ENCODE results near the gene C14orf132. TPM values are rescaled to one million over a fixed set of nuclear protein-coding genes. Genes with fewer than 3 reads are reported as not detected.

C14orf132 gene
- total RNA-seq, 1 donor from 2014 or later: 38.2 TPM

DNA sequence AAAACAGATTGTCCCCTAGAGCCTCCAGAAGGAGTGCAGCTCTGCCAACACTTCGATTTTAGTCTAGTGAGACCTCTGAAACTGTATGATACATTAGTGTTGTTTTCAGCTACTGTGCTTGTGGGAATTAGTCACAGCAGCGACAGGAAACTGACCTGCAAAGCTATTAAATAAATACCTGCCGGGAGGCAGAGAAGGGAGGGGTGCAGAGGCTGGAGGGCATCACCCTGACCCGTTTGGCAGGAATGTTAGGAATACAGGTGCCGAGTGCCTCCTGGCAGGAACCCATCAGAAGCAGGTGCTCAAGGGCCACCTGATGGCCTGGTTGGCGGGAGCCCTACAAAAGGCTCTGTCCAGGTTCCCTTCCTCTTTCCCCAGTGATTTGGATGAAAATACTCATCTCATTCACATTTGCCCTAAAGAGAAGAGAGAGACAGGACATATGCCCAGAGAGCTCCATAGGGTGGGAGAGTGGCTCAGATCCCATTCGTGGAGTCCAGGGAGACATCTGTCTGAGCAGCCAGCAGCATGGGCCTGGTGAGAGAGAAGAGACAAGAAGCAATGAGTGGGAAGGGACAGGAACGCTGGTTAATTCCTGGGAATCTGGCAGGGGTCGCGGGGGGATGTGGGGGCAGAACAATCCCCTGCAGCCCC lies 44.6 kb downstream of the C14orf132 start:
- H3K4me3 Mint-ChIP-seq: no peak overlapping the region
- H3K36me3 Mint-ChIP-seq (ENCODE audit: low read depth): peaks cover 3% of the 10 kb centered on the region
- H3K27me3 Mint-ChIP-seq (ENCODE audit: low read depth): no peaks in the 10 kb centered on the region
- DNase-seq (ENCODE audit: low read depth, low spot score): no peak
- peaks cover 5% of the 10 kb centered on the region for H3K4me1 Mint-ChIP-seq
- H3K27ac Mint-ChIP-seq (ENCODE audit: unreplicated experiment): no peak overlapping the region
- no peaks in the 10 kb centered on the region for H3K9me3 Mint-ChIP-seq
- TF ChIP-seq CTCF (conservative IDR thresholded peaks at IDR 0.05): no peak

- Mint-ChIP-seq H3K27ac (ENCODE audit: unreplicated experiment) (no peak overlapping the region), H3K27me3 (ENCODE audit: low read depth) (no peaks in the 10 kb centered on the region), H3K36me3 (ENCODE audit: low read depth) (peaks cover 3% of the 10 kb centered on the region), H3K4me3 (no peak overlapping the region), H3K4me1 (peaks cover 5% of the 10 kb centered on the region), H3K9me3 (no peaks in the 10 kb centered on the region)
- DNase-seq (ENCODE audit: low read depth, low spot score): no peak
- no peak for TF ChIP-seq CTCF (conservative IDR thresholded peaks at IDR 0.05)
Measured at GRCh38 chr14:96084796-96085195, 45.6 kb downstream of the C14orf132 start.

DNA sequence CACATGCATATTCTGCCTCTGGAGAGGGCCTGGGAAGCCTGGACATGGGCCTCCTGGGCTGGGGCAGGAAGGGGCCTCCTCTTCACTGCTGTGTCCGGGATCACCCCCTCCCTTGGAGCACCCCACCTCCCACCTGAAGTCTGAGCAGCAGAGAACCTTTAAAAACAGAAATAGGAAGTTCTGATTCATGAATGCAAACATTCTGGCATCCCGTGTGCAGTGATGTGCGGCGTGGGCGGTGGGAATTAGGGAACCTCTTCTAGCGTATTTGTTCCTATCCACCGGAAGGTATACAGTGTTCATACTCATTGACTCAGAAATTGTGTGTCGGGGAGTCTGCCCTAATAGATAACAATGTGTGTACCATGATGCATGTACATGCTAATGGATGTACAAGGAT lies 46.2 kb downstream of the C14orf132 start:
- H3K4me1 Mint-ChIP-seq: peaks cover 5% of the 10 kb centered on the region
- no peaks in the 10 kb centered on the region for H3K27me3 Mint-ChIP-seq (ENCODE audit: low read depth)
- peaks cover 3% of the 10 kb centered on the region for H3K36me3 Mint-ChIP-seq (ENCODE audit: low read depth)
- no peak overlapping the region for H3K27ac Mint-ChIP-seq (ENCODE audit: unreplicated experiment)
- H3K9me3 Mint-ChIP-seq: no peaks in the 10 kb centered on the region
- no peak for DNase-seq (ENCODE audit: low read depth, low spot score)
- TF ChIP-seq CTCF (conservative IDR thresholded peaks at IDR 0.05): no peak
- H3K4me3 Mint-ChIP-seq: no peak overlapping the region

- Mint-ChIP-seq H3K27me3 (ENCODE audit: low read depth) (no peaks in the 10 kb centered on the region), H3K36me3 (ENCODE audit: low read depth) (peaks cover 3% of the 10 kb centered on the region), H3K27ac (ENCODE audit: unreplicated experiment) (no peak overlapping the region), H3K9me3 (no peaks in the 10 kb centered on the region), H3K4me3 (no peak overlapping the region), H3K4me1 (peaks cover 5% of the 10 kb centered on the region)
- no peak for TF ChIP-seq CTCF (conservative IDR thresholded peaks at IDR 0.05)
- no peak for DNase-seq (ENCODE audit: low read depth, low spot score)
Measured at GRCh38 chr14:96086032-96086431, 46.9 kb downstream of the C14orf132 start.

DNA sequence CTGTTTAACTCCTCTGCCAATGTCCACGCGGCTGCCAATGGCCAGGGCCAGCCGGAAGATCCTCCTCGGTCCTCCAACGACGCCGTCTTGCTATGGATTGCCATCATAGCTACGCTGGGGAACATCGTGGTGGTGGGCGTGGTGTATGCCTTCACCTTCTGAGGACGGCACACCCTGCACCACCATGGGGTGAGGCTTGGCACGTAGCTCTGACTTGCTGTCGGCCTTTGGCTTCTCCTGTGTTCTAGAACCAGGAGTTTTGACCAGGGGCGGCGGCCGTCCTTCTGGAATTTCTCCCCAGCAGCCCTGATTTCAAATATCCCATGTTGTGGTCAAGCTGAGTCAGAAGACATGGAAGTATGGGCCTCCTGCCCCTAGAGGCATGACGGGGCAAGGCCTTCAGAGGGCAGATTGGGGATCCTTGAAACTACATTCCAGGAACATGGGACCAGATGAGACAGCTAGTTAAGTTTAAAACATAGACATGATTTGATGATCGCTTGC lies 47.5 kb downstream of the C14orf132 start:
- Mint-ChIP-seq H3K4me3 (no peak overlapping the region), H3K27me3 (ENCODE audit: low read depth) (no peaks in the 10 kb centered on the region), H3K9me3 (no peaks in the 10 kb centered on the region), H3K27ac (ENCODE audit: unreplicated experiment) (no peak overlapping the region), H3K4me1 (peaks cover 5% of the 10 kb centered on the region), H3K36me3 (ENCODE audit: low read depth) (peaks cover 3% of the 10 kb centered on the region)
- DNase-seq (ENCODE audit: low read depth, low spot score): no peak
- TF ChIP-seq CTCF (conservative IDR thresholded peaks at IDR 0.05): no peak
